Sciatic nerve (tissue), 2 donors: ENCODE results near the gene TTC21A. TPM values are rescaled to one million over a fixed set of nuclear protein-coding genes. Genes with fewer than 3 reads are reported as not detected.

ENCODE experiments used
- ATAC-seq: fragments of 200-7000 bp; cut with Tn5 transposase; one replicate; pipeline ENCODE4 v1.9.1; 2020; ENCODE audit warnings: mild to moderate bottlenecking, moderate library complexity
- DNase-seq: peaks from one replicate; pipeline ENCODE4 v3.0.0-alpha.2; 2020; ENCODE audit warnings: low spot score
- intact Hi-C: fragments of 100-400 bp; cut with DNase I; formaldehyde crosslinking; loops from one replicate; pipeline ENCODE4 v1.14.2; 2022
- total RNA-seq: library from RNA; stranded (reverse); fragmentation: NEBNext Ultra II Directional; extraction: Animal tissue kit (Norgen Biotek cat#: 25700); gene quantifications from one replicate; pipeline ENCODE4 v1.2.1, GENCODE V29; 2021
- donor health status: DM: no; HTN: no; CAD: no.
- donor health status: DM: no; HTN: no; CAD: no.

TTC21A gene
- total RNA-seq, 1 donor from 2014 or later: 13.4 TPM

- ATAC-seq (no peak), DNase-seq (no peak)
- intact Hi-C loops: no loop called here
Observed at GRCh38 chr3:39130693-39131265, 23.3 kb downstream of the TTC21A start.

- intact Hi-C loops: no loop called here
- no peak for DNase-seq
- no peak for ATAC-seq
Observed at GRCh38 chr3:39132096-39133092, 24.9 kb downstream of the TTC21A start.

GRCh38 chr3:39133093-39133490, 25.6 kb downstream of the TTC21A start:
- ATAC-seq: no peak
- intact Hi-C loops: no loop called here
- DNase-seq: no peak

- no peak for ATAC-seq
- no peak for DNase-seq
- intact Hi-C loops: no loop called here
Observed at GRCh38 chr3:39133822-39134221, 26.3 kb downstream of the TTC21A start.

GRCh38 chr3:39134305-39134704, 26.8 kb downstream of the TTC21A start:
- ATAC-seq: no peak
- intact Hi-C loops: no loop called here
- DNase-seq: no peak

GRCh38 chr3:39135170-39135805, 27.8 kb downstream of the TTC21A start:
- DNase-seq (no peak), ATAC-seq (no peak)
- intact Hi-C loops: no loop called here

GRCh38 chr3:39136533-39137434, 29.3 kb downstream of the TTC21A start:
- no peak for DNase-seq
- intact Hi-C loops: no loop called here

GRCh38 chr3:39137435-39137936, 30.0 kb downstream of the TTC21A start:
- ATAC-seq: no peak
- intact Hi-C loops: no loop called here
- DNase-seq: no peak

More at GRCh38 chr3:39136533-39137434, 29.3 kb downstream of the TTC21A start:
- no peak for ATAC-seq

GRCh38 chr3:39137991-39138803, 30.7 kb downstream of the TTC21A start:
- intact Hi-C loops: no loop called here
- ATAC-seq (no peak), DNase-seq (no peak)

GRCh38 chr3:39138804-39139415, 31.4 kb downstream of the TTC21A start:
- no peak for DNase-seq

GRCh38 chr3:39139442-39139841, 32.0 kb downstream of the TTC21A start:
- DNase-seq: no peak
- intact Hi-C loops: no loop called here
- no peak for ATAC-seq

More at GRCh38 chr3:39138804-39139415, 31.4 kb downstream of the TTC21A start:
- intact Hi-C loops: no loop called here
- no peak for ATAC-seq

GRCh38 chr3:39140341-39140971, 33.0 kb downstream of the TTC21A start:
- ATAC-seq: no peak
- intact Hi-C loops: no loop called here
- DNase-seq: no peak

- DNase-seq: no peak
- ATAC-seq: peak; percentile 54
- intact Hi-C loops: no loop called here
Observed at GRCh38 chr3:39141171-39141995, 33.9 kb downstream of the TTC21A start.

GRCh38 chr3:39142067-39142466, 34.6 kb downstream of the TTC21A start:
- intact Hi-C loops: no loop called here
- peak; percentile 11 for ATAC-seq
- DNase-seq: no peak

- intact Hi-C loops: no loop called here
- DNase-seq (no peak), ATAC-seq (no peak)
Observed at GRCh38 chr3:39143051-39143885, 35.8 kb downstream of the TTC21A start.
